Astrocyte of the cerebellum (primary cell): Measurements from ENCODE around the gene GNLY.

Experiments
- DNase-seq: peaks from one replicate; pipeline ENCODE4 v3.0.0-alpha.2; 2011; ENCODE audit warnings: low read depth
- H3K4me3 ChIP-seq: 2 replicates; pipeline ENCODE4 v1.5.1; 2011; ENCODE audit warnings: mild to moderate bottlenecking, low read depth, low read length, moderate library complexity
- in situ Hi-C: cut with HindIII; loops from 2 replicates; pipeline ENCODE4 v1.10.0; 2017; ENCODE audit warnings: low sequenced_read_pairs
- TF ChIP-seq, protein P1 (sequence below): IDR thresholded peaks from 2 replicates; pipeline ENCODE4 v1.5.1; 2012; ENCODE audit warnings: low read length, low read depth, moderate library complexity, mild to moderate bottlenecking; ENCODE audit errors: missing control alignments

The GNLY gene

DNA sequence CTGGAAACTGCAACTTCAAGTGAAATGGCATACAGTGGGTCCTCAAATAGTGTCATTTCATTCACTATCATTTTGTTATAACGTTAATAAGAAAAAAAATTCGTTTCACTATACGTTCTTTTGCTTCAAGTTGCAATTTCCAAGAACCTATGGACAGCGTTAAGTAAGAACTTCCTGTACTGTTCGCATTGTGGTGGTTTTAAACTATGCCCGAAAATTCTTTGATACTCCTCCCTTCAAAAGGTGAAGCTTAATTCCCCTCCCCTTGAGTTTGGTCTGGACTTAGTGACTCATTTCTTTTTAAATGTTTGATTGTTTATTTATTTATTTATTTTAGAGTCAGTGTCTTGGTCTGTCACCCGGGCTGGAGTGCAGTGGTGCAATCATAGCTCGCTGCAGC, 20.7 kb downstream of the GNLY start:
- in situ Hi-C loops: loop anchor here (25.0 kb wide), 1 partner anchor 372 kb away; no protein-coding TSS in a partner anchor
- no peak overlapping the region for H3K4me3 ChIP-seq
- DNase-seq: no peak
- TF ChIP-seq, protein P1, sequence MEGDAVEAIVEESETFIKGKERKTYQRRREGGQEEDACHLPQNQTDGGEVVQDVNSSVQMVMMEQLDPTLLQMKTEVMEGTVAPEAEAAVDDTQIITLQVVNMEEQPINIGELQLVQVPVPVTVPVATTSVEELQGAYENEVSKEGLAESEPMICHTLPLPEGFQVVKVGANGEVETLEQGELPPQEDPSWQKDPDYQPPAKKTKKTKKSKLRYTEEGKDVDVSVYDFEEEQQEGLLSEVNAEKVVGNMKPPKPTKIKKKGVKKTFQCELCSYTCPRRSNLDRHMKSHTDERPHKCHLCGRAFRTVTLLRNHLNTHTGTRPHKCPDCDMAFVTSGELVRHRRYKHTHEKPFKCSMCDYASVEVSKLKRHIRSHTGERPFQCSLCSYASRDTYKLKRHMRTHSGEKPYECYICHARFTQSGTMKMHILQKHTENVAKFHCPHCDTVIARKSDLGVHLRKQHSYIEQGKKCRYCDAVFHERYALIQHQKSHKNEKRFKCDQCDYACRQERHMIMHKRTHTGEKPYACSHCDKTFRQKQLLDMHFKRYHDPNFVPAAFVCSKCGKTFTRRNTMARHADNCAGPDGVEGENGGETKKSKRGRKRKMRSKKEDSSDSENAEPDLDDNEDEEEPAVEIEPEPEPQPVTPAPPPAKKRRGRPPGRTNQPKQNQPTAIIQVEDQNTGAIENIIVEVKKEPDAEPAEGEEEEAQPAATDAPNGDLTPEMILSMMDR: no peak

- H3K4me3 ChIP-seq: no peak overlapping the region
- DNase-seq: no peak
- in situ Hi-C loops: loop anchor here (25.0 kb wide), 1 partner anchor 371 kb away; no protein-coding TSS in a partner anchor
- TF ChIP-seq, protein P1: no peak
These were observed 22.3 kb downstream of the GNLY start for GRCh38 chr2:85716346-85716914.

DNA sequence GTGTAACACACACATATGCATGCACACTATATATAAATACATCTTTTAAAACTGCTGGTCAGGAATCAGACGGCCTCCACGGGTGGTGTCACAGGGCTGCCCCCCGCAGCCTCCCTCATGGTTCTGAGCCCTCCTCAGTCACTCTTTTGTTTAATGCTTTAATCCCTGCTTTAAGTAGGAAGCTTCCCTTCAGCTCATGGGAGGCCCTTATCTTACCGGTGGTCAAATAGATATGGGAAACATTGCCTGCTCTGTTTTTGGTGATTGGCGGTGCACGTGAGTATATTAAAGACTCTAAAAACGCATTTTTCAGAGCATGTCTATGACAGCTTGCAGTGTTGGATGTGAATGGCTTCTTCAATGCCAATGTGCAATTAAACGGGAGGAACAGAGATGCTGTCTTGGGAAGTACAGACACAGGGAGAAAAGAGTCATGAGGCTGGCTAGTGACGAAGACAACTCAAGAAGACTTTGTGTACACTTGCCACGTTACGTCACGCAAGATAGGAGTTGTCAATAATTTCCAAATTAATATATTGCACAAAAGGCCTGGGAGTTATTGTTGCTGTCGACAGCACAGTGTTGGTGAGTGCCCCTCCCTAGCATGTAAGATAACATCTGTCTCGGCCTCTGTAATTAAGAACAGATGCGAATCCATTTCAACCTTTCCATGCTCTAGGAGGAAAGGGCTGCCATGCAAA, 23.3 kb downstream of the GNLY start:
- TF ChIP-seq, protein P1: no peak
- in situ Hi-C loops: loop anchor here (25.0 kb wide), 1 partner anchor 370 kb away; no protein-coding TSS in a partner anchor
- H3K4me3 ChIP-seq: no peak overlapping the region
- no peak for DNase-seq

GRCh38 chr2:85718009-85718391, 23.8 kb downstream of the GNLY start:
- H3K4me3 ChIP-seq: no peak overlapping the region
- no peak for DNase-seq
- TF ChIP-seq, protein P1: no peak
- in situ Hi-C loops: loop anchor here (25.0 kb wide), 1 partner anchor 369 kb away; no protein-coding TSS in a partner anchor

- TF ChIP-seq, protein P1: no peak
- no peak for DNase-seq
- in situ Hi-C loops: loop anchor here (25.0 kb wide), 1 partner anchor 368 kb away; no protein-coding TSS in a partner anchor
- H3K4me3 ChIP-seq: no peak overlapping the region
These were observed 24.8 kb downstream of the GNLY start for GRCh38 chr2:85718885-85719492.

DNA sequence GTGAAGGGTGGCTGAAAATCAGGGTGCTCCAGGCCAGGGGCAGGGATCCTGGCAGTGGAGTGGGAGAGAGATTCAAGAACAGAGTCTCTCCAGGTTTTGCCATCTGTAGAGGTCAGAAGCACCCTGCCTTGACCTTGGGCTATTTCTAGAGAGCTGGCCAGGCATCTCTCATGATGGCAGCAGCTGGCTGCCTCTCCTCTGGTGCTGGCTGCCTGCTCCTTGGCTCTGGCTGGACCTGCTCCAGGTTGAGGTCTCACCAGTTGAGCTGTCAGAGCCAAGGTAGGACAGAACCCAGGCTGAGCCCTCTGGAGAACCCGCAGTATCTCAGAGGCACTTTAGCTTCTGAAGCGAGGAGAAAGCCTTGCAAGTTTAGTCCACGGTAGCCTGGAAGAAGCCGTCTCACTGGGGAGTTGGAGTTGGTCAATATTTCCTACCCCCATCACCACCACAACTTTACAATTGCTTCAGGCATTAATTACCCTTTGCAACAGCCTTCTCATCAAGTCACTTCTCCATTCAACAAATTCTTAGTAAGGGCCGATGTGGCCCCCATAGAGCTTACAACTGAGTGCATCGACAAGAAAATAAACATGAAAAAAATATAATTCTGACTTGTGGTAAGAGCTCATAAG, 25.6 kb downstream of the GNLY start:
- in situ Hi-C loops: loop anchor here (25.0 kb wide), 1 partner anchor 368 kb away; no protein-coding TSS in a partner anchor
- no peak for DNase-seq

More for the DNA sequence above, 25.6 kb downstream of the GNLY start:
- TF ChIP-seq, protein P1: no peak
- H3K4me3 ChIP-seq: no peak overlapping the region
